HepG2 (cell line): Measurements from ENCODE around the gene DPH2. TPM values are rescaled to one million over a fixed set of nuclear protein-coding genes. Genes with fewer than 3 reads are reported as not detected.
A peak's percentile ranks its signal among the peaks of the same experiment; 100 is the strongest.

Source experiments
- ARID5B ChIP-seq: IDR thresholded peaks from 2 replicates; pipeline ENCODE4 v1.4.0; 2020; ENCODE audit warnings: mild to moderate bottlenecking, missing genetic modification reagents
- CEBPB ChIP-seq: IDR thresholded peaks from 2 replicates; pipeline ENCODE4 v1.6.1; 2011; ENCODE audit warnings: low read depth, low read length, improper control_type of control experiment, borderline replicate concordance
- CREB1 ChIP-seq, 2 experiments: fragments of 450-650 bp in 1 of 2; IDR thresholded peaks; 2 replicates each; pipeline ENCODE4 v1.6.1; 2016 to 2017; ENCODE audit warnings: control low read depth in 1 of 2, mild to moderate bottlenecking in 1 of 2, missing compliant biosample characterization in 1 of 2, missing genetic modification characterization in 1 of 2
- JUND ChIP-seq: sonication (generic); formaldehyde crosslinking; IDR thresholded peaks from 2 replicates; pipeline ENCODE4 v1.8.0; 2022; ENCODE audit warnings: mild to moderate bottlenecking, missing genetic modification reagents
- KLF6 ChIP-seq: IDR thresholded peaks from 2 replicates; pipeline ENCODE4 v1.8.0; 2016; ENCODE audit warnings: missing biosample characterization, missing genetic modification reagents
- SMAD1 ChIP-seq: sonication (generic); formaldehyde crosslinking; IDR thresholded peaks from 2 replicates; pipeline ENCODE4 v1.4.0; 2020; ENCODE audit warnings: missing genetic modification reagents, low read depth, mild to moderate bottlenecking, borderline replicate concordance
- SMAD3 ChIP-seq: sonication (generic); formaldehyde crosslinking; IDR thresholded peaks from 2 replicates; pipeline ENCODE4 v1.4.0; 2020; ENCODE audit warnings: missing genetic modification reagents
- ZBTB44 ChIP-seq: sonication (generic); formaldehyde crosslinking; IDR thresholded peaks from 2 replicates; pipeline ENCODE4 v1.4.0; 2020; ENCODE audit warnings: missing genetic modification reagents
- ZNF367 ChIP-seq: sonication (generic); formaldehyde crosslinking; IDR thresholded peaks from 2 replicates; pipeline ENCODE4 v1.4.0; 2020; ENCODE audit warnings: missing genetic modification reagents, borderline replicate concordance
- ZNF496 ChIP-seq: sonication (generic); formaldehyde crosslinking; IDR thresholded peaks from 2 replicates; pipeline ENCODE4 v1.8.1; 2023; ENCODE audit warnings: mild to moderate bottlenecking, moderate library complexity, missing genetic modification reagents; ENCODE audit not compliant: insufficient replicate concordance
- ZNF614 ChIP-seq: IDR thresholded peaks from 2 replicates; pipeline ENCODE4 v1.6.1; 2018; ENCODE audit warnings: missing biosample characterization, missing genetic modification reagents, inconsistent platforms, borderline replicate concordance
- ZNF75D ChIP-seq: sonication (generic); formaldehyde crosslinking; IDR thresholded peaks from 2 replicates; pipeline ENCODE4 v1.8.1; 2023; ENCODE audit warnings: missing genetic modification reagents, mild to moderate bottlenecking, borderline replicate concordance
- ZNF883 ChIP-seq: sonication (generic); formaldehyde crosslinking; IDR thresholded peaks from 2 replicates; pipeline ENCODE4 v1.5.1; 2020; ENCODE audit warnings: mild to moderate bottlenecking, missing genetic modification reagents; ENCODE audit errors: not compliant biosample characterization
- ZSCAN22 ChIP-seq: sonication (generic); formaldehyde crosslinking; IDR thresholded peaks from 2 replicates; pipeline ENCODE4 v1.4.0; 2020; ENCODE audit warnings: mild to moderate bottlenecking, missing genetic modification reagents
- polyA plus RNA-seq, 8 experiments: library from polyadenylated mRNA; depleted of rRNA in 3 of 8; stranded (reverse) in 7 of 8; unstranded in 1 of 8; fragments of >200 nt; fragmentation: Illumina TruSeq in 4 of 8; extraction: Trizol in 4 of 8; gene quantifications; 2 replicates each; pipeline versions ENCODE4 v1.2.1 to v1.2.3, GENCODE V29; 2011 to 2016; ENCODE audit warnings: low read depth in 4 of 8, missing spikeins in 1 of 8, mixed read lengths in 1 of 8; ENCODE audit not compliant: insufficient read depth in 1 of 8
- total RNA-seq, 5 experiments: library from RNA; depleted of rRNA; stranded (reverse); fragments of >200 nt; fragmentation: Illumina TruSeq; extraction: Trizol; gene quantifications; 2 replicates each; pipeline ENCODE4 v1.2.3, GENCODE V29; 2016; ENCODE audit warnings: low read depth in 1 of 5
- TF ChIP-seq, protein P1 (sequence below): sonication (generic); formaldehyde crosslinking; IDR thresholded peaks from 2 replicates; pipeline ENCODE4 v1.4.0; 2020; ENCODE audit warnings: mild to moderate bottlenecking, missing genetic modification reagents

DPH2 gene
- total and polyA plus RNA-seq, 2 of the 13 experiments (the other 11 are each of a cell fraction or from before 2014, with no cell fraction given): 32.2 to 38.3 TPM

- TF ChIP-seq, protein P1, sequence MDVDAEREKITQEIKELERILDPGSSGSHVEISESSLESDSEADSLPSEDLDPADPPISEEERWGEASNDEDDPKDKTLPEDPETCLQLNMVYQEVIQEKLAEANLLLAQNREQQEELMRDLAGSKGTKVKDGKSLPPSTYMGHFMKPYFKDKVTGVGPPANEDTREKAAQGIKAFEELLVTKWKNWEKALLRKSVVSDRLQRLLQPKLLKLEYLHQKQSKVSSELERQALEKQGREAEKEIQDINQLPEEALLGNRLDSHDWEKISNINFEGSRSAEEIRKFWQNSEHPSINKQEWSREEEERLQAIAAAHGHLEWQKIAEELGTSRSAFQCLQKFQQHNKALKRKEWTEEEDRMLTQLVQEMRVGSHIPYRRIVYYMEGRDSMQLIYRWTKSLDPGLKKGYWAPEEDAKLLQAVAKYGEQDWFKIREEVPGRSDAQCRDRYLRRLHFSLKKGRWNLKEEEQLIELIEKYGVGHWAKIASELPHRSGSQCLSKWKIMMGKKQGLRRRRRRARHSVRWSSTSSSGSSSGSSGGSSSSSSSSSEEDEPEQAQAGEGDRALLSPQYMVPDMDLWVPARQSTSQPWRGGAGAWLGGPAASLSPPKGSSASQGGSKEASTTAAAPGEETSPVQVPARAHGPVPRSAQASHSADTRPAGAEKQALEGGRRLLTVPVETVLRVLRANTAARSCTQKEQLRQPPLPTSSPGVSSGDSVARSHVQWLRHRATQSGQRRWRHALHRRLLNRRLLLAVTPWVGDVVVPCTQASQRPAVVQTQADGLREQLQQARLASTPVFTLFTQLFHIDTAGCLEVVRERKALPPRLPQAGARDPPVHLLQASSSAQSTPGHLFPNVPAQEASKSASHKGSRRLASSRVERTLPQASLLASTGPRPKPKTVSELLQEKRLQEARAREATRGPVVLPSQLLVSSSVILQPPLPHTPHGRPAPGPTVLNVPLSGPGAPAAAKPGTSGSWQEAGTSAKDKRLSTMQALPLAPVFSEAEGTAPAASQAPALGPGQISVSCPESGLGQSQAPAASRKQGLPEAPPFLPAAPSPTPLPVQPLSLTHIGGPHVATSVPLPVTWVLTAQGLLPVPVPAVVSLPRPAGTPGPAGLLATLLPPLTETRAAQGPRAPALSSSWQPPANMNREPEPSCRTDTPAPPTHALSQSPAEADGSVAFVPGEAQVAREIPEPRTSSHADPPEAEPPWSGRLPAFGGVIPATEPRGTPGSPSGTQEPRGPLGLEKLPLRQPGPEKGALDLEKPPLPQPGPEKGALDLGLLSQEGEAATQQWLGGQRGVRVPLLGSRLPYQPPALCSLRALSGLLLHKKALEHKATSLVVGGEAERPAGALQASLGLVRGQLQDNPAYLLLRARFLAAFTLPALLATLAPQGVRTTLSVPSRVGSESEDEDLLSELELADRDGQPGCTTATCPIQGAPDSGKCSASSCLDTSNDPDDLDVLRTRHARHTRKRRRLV (CRISPR knock-in tag): no peak
- TF ChIP-seq ZNF883 (peak; percentile 90), ZNF75D (CRISPR knock-in tag) (no peak), ZNF367 (CRISPR knock-in tag) (no peak), CEBPB (no peak), ARID5B (CRISPR knock-in tag) (peak; percentile 63), CREB1 (IDR thresholded peaks at IDR 0.05) (peak; percentile 66), CREB1 (CRISPR knock-in tag; IDR thresholded peaks at IDR 0.05) (peak; percentile 59; the same call in 1 of the 2 replicates), ZNF496 (no peak), ZBTB44 (no peak), JUND (no peak), SMAD3 (CRISPR knock-in tag) (peak; percentile 88), ZNF614 (CRISPR knock-in tag) (peak; percentile 87; the same call in 1 of the 2 replicates), ZSCAN22 (CRISPR knock-in tag) (peak; percentile 92), KLF6 (CRISPR knock-in tag) (peak; percentile 96), SMAD1 (CRISPR knock-in tag) (peak; percentile 94; the same call in 1 of the 2 replicates)
Measured at GRCh38 chr1:43946236-43947060, 23.4 kb upstream of the DPH2 start, which contains the start of gene IPO13 (continued).
